ENCODE data around the gene ING1.

- TF ChIP-seq CTCF (IDR thresholded peaks at IDR 0.05): no peak
- TF ChIP-seq POLR2A (IDR thresholded peaks at IDR 0.05): no peak
Observed at GRCh38 chr13:110702591-110703526, 10.6 kb upstream of the ING1 start.

Measured in esophagus squamous epithelium (tissue), 4 donors.